Measurements from ENCODE around the gene FOXE3. TPM values are rescaled to one million over a fixed set of nuclear protein-coding genes. Genes with fewer than 3 reads are reported as not detected.

The FOXE3 gene
- total and polyA plus RNA-seq, 2 of the 8 experiments (the other 6 are each of a cell fraction or from before 2014, with no cell fraction given): 0.18 TPM; not detected in 1

GRCh38 chr1:47399846-47400155 lies 16.3 kb upstream of the FOXE3 start:
- no peak overlapping the region for H2BK120ac ChIP-seq (replicated peaks; ENCODE audit: low read depth, low read length)
- no peaks in the 10 kb centered on the region for H3K9me3 ChIP-seq (ENCODE audit: insufficient read depth in 2 of 2, low read depth in 1 of 2, low read length in 1 of 2)
- FAIRE-seq (no peak), DNase-seq (ENCODE audit: low read depth in 1 of 2, low spot score in 2 of 2) (no peak)
- H3K23me2 ChIP-seq (ENCODE audit: low read depth, low read length): no peaks in the 10 kb centered on the region
- no peak overlapping the region for H3K27ac ChIP-seq (ENCODE audit: low read depth, low read length)
- no peak overlapping the region for H2AFZ ChIP-seq (ENCODE audit: low read length)
- ChIA-PET CTCF (ENCODE audit: partially characterized antibody) (interaction anchor here (0.5 to 4.2 kb wide), 5 partner anchors 8 to 25 kb away, joined by 3 to 46 read pairs (median 3); no protein-coding TSS in a partner anchor), POLR2A (ENCODE audit: partially characterized antibody) (no interaction called here)
- no peak overlapping the region for H2BK15ac ChIP-seq (ENCODE audit: low read length)
- H3K14ac ChIP-seq (ENCODE audit: insufficient read length): no peak overlapping the region
- no peak overlapping the region for H3K9ac ChIP-seq (replicated peaks in 1 of 4; ENCODE audit: extremely low read depth in 1 of 4, low read depth in 3 of 4, low read length in 3 of 4)
- no peak overlapping the region for H3K4me3 ChIP-seq (ENCODE audit: extremely low read depth in 1 of 4, insufficient read depth in 2 of 4, low read depth in 3 of 4, low read length in 4 of 4)
- H4K8ac ChIP-seq (ENCODE audit: extremely low read depth, insufficient read depth, low read length): no peak overlapping the region
- TF ChIP-seq FOSL1 (IDR thresholded peaks at IDR 0.05; ENCODE audit: insufficient read depth, low read depth, low read length): no peak
- no peak for TF ChIP-seq TAF1 (IDR thresholded peaks at IDR 0.05; ENCODE audit: low read depth, low read length)
- no peak for TF ChIP-seq CTBP2 (IDR thresholded peaks at IDR 0.05; ENCODE audit: borderline replicate concordance, insufficient read depth, insufficient read length, low read length)
- no peak for TF ChIP-seq ATF3 (IDR thresholded peaks at IDR 0.05; ENCODE audit: insufficient read depth, low read depth, low read length)
- no peak for TF ChIP-seq CEBPB (IDR thresholded peaks at IDR 0.05; ENCODE audit: low read depth, low read length)
- no peak for TF ChIP-seq CHD1 (IDR thresholded peaks at IDR 0.05; ENCODE audit: low read depth, low read length)
- no peak for TF ChIP-seq ZNF274 (IDR thresholded peaks at IDR 0.05; ENCODE audit: borderline replicate concordance, extremely low read depth, low read length)
- no peak for TF ChIP-seq HDAC2 (IDR thresholded peaks at IDR 0.05; ENCODE audit: borderline replicate concordance in 1 of 2, low read depth in 2 of 2, low read length in 2 of 2)
- no peak for TF ChIP-seq HDAC6 (IDR thresholded peaks at IDR 0.05; ENCODE audit: low read depth, low read length)
- no peak overlapping the region for H3K4me2 ChIP-seq (ENCODE audit: insufficient read depth in 1 of 2, low read depth in 2 of 2, low read length in 2 of 2)
- no peak overlapping the region for H2BK20ac ChIP-seq (ENCODE audit: low read length)
- no peak overlapping the region for H3K4ac ChIP-seq (replicated peaks; ENCODE audit: insufficient read length, low read depth, low read length)
- H3K18ac ChIP-seq (ENCODE audit: extremely low read depth, low read length): no peak overlapping the region
- no peak overlapping the region for H4K91ac ChIP-seq (replicated peaks; ENCODE audit: insufficient read length, low read length)
- no peak overlapping the region for H2BK5ac ChIP-seq (ENCODE audit: low read depth, low read length)
- H3K79me1 ChIP-seq (ENCODE audit: low read depth, low read length): no peaks in the 10 kb centered on the region
- no peaks in the 10 kb centered on the region for H4K20me1 ChIP-seq (replicated peaks in 1 of 2; ENCODE audit: control insufficient read depth in 1 of 2, insufficient read depth in 2 of 2, low read length in 2 of 2)
- no peak overlapping the region for H3K56ac ChIP-seq (replicated peaks; ENCODE audit: insufficient read length, low read depth, low read length)
- H3K36me3 ChIP-seq (ENCODE audit: control insufficient read depth in 2 of 4, insufficient read depth in 4 of 4, low read length in 3 of 4): no peaks in the 10 kb centered on the region
- peaks cover 0 to 4% (median 0%) of the 10 kb centered on the region in 4 experiments; a peak in 3 of 7 replicates for H3K27me3 ChIP-seq (replicated peaks in 1 of 4; ENCODE audit: control insufficient read depth in 3 of 4, extremely low read depth in 1 of 4, insufficient read depth in 3 of 4, low read length in 3 of 4)
- no peak overlapping the region for H2BK12ac ChIP-seq (ENCODE audit: low read depth, low read length)
- no peaks in the 10 kb centered on the region for H3K4me1 ChIP-seq (replicated peaks in 1 of 4; ENCODE audit: control insufficient read depth in 3 of 4, insufficient read depth in 4 of 4, low read length in 3 of 4)
- H4K5ac ChIP-seq (ENCODE audit: insufficient read length, low read depth, low read length): no peak overlapping the region
- WGBS, 2 experiments (ENCODE audit: extremely low coverage in 1 of 2, insufficient coverage in 1 of 2, insufficient read length in 1 of 2, insufficient replicate concordance in 2 of 2, low coverage in 1 of 2, low lambda C conversion rate in 2 of 2, missing lambda C conversion rate in 1 of 2): 99% methylated on average over 4 of the region's 4 CpGs; no CpG with 5 or more reads in 1 of the 2 experiments
- H3K79me2 ChIP-seq (ENCODE audit: control insufficient read depth in 1 of 2, insufficient read depth in 2 of 2, low read length in 2 of 2): no peaks in the 10 kb centered on the region
- H3K23ac ChIP-seq (ENCODE audit: insufficient read length): no peak overlapping the region
- H2AK5ac ChIP-seq (ENCODE audit: low read depth, low read length): no peak overlapping the region

All from H1 (cell line).